Measurements from ENCODE around the gene AGPS.
"Not testable (repeated sequence)": the region's sequence is repeated elsewhere in the genome, so short reads cannot be mapped to it uniquely, and the experiment has no call there.

Gene AGPS

GRCh38 chr2:177471990-177472389, 79.4 kb downstream of the AGPS start:
- DNase-seq, result no peak

DNA sequence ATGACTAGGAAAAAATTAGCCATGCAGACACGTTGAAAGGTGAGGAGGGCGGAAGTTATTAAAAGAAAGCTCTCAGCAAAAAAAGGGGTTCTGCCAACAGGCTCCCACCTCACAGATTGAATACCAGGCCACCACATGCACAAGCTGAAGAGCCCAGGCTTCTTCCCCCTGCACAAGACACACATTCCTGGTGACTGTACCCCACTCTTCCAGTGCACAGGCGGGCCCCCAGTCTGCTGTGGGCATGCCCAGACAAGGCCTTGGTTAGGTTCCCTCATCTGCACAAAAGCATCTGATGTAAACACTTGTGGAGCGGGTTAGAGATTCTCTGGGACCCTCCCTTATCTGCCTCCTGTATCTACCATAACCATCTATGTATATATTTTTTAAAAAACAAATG, 81.7 kb downstream of the AGPS start:
- no peak for DNase-seq

GRCh38 chr2:177474998-177475397, 82.4 kb downstream of the AGPS start:
- DNase-seq, result no peak

- no peak for DNase-seq
Measured at GRCh38 chr2:177476897-177477296, 84.3 kb downstream of the AGPS start.

- no peak for DNase-seq
Measured at GRCh38 chr2:177478029-177478428, 85.5 kb downstream of the AGPS start.

DNA sequence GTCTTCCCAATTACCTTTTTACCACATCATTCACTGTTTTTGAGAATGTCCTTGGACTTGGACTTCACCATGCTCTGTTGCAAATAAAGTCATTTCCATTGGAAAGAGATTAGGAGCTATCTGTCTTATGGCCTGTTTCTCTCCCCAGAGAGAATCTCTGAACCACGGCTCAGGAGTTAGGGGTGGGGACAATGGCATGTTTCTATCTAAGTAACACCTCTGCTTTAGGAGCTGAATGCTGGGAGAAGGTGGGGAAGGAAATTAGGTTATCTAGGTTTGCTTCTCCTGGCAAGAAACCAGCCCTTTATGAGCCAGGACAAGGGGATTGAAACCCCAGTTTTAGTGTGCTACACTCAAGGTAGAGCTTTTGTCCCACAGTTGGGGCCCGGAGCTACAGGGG, 86.3 kb downstream of the AGPS start:
- DNase-seq, result no peak

DNA sequence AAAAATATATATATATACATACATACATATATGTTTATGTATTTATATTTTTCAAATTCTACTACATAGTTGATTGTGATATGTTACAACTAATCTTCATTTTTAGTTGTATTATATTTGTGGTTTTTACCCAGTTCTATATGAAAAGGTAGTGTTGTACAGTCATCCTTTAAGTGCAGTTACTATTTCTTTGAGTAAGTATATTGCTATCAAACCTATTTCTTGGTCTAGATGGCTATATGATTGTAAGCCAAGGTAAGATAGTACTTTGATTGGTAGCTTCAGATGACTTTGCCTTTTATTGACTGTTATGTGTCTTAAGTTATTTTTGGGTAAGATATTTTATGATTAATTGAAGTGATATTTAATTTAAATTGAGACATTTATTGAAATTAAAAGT, 89.6 kb downstream of the AGPS start:
- DNase-seq, result no peak

DNA sequence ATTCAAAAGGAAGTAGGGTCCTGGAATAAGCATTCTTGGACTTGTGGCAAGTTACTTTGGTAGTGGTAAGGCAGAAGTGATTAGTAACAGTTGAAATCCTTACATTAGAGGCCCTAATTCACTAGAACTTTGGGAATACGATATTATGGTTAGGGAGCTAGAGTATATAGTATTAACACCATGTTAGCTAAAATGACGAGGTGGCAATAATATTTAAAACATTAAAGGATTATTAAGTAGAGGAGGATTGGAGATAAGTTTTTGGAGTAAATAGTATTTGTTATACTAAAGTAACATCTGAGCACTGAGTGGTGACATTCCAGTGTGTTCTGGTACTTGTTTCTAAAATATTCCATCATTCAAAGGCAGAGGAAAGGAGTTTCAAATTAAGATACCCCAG, 91.0 kb downstream of the AGPS start:
- no peak for DNase-seq

GRCh38 chr2:177484180-177484795, 91.7 kb downstream of the AGPS start:
- no peak for DNase-seq

DNA sequence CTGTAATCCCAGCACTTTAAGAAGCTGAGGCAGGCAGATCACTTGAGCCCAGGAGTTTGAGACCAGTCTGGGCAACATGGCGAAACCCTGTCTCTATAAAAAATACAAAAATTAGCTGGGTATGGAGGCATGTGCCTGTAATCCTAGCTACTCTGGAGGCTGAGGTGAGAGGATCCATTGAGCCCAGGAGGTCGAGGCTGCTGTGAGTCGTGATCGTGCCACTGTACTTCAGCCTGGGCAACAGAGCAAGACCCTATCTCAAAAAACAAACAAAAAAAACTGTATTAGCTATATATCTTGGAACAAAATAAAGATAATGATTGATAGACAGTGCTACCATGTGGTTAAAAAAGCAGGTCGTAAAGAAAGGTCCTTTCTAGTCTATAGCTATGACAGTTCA, 93.1 kb downstream of the AGPS start:
- not testable (repeated sequence) for DNase-seq

DNA sequence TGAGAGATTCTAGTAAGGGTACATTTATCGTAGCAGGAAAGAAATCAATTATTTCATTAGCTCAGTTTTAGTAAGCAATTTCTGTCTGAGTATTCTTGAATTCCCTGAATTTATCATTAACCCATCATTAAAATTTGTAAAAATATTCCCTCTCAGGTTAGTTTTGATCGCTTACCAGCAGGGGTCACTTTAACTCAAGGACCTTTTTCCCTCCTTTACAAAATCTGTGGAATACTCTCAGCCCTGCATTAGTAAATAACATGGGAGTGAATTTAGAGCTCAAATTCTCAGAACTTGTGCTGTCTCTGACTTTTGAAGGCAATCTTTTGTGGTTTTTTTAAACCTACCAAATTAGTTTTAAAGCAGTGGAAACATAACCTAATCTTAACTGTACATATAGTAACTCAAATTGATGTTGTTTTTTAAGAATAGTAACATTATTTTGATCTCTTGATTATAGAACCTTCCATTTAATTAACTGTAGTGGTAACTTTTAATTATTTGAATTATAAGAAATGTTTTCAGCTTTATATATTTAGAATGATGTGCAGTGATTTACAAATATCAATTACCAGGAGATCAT, 97.2 kb downstream of the AGPS start:
- DNase-seq, result no peak

- DNase-seq, result no peak
Measured at GRCh38 chr2:177495945-177496344, 103.4 kb downstream of the AGPS start.

GRCh38 chr2:177496921-177497320, 104.3 kb downstream of the AGPS start:
- DNase-seq, result no peak

- no peak for DNase-seq
Measured at GRCh38 chr2:177501186-177501585, 108.6 kb downstream of the AGPS start.

- DNase-seq, result no peak
Measured at GRCh38 chr2:177506505-177506904, 113.9 kb downstream of the AGPS start.

DNA sequence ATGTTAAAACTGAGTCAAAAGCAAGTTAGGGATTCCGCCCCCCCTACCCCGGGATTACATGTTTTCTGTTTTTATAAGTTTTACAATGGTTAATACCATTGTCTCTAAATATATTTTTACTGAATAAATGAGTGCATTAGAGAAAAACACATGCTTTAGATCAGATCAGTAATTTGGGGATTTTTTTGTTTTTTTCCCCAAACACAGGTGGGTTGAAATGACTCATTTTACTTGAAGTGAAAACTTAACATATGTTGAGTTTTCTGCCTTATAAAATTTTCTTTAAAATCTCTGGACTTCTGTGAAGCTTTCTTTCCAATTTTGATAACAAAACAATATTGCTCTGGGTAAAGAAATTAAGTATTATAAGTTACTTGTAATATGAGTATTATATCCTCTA, 114.4 kb downstream of the AGPS start:
- no peak for DNase-seq

- DNase-seq, result no peak
Measured at GRCh38 chr2:177516824-177517544, 124.4 kb downstream of the AGPS start.

DNA sequence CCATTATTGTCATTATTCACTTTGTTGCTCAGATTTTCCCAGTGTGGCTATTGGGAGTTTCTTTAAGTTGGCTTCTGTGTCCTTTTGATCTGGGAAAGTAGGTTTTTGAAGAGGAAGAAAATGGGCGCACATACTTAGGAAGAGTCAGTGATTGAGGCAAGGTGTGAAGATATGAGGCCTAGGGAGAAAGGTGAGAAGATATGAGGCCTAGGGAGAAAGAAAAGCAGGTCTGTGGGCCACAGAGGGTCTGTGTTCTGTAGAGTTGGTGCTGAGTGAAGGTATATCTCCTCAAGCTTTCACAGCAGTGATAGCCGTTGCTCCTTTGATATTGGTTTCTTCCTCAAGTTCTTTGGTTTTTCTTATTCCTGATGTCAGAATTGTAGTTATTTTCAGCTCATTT, 126.2 kb downstream of the AGPS start:
- no peak for DNase-seq

- no peak for DNase-seq
Measured at GRCh38 chr2:177519534-177520115, 127.1 kb downstream of the AGPS start.

- DNase-seq, result no peak
Measured at GRCh38 chr2:177520324-177520723, 127.8 kb downstream of the AGPS start.

- no peak for DNase-seq
Measured at GRCh38 chr2:177523781-177524180, 131.2 kb downstream of the AGPS start.

- no peak for DNase-seq
Measured at GRCh38 chr2:177525351-177525924, 132.9 kb downstream of the AGPS start.

Data from hypothalamus (tissue), 51 donors.